GM18511 (cell line): ENCODE data around the gene BCL2L13.

Source experiments
- ATAC-seq: cut with Tn5 transposase; IDR thresholded peaks from one replicate; pipeline ENCODE4 v1.9.1; 2021; ENCODE audit warnings: mild to moderate bottlenecking, moderate library complexity; ENCODE audit not compliant: unreplicated experiment

BCL2L13 gene

GRCh38 chr22:17777005-17777716 is 138.6 kb downstream of the BCL2L13 start:
- peak; percentile 26 for ATAC-seq

GRCh38 chr22:17777717-17778044 is 139.1 kb downstream of the BCL2L13 start:
- no peak for ATAC-seq

- no peak for ATAC-seq
Observed at GRCh38 chr22:17778412-17778976, 139.9 kb downstream of the BCL2L13 start.

- peak; percentile 48 for ATAC-seq
Observed at GRCh38 chr22:17779286-17780115, 140.9 kb downstream of the BCL2L13 start.

- no peak for ATAC-seq
Observed at GRCh38 chr22:17780116-17780740, 141.7 kb downstream of the BCL2L13 start.
